ENCODE results near the gene SLC39A8.

SLC39A8 gene

GRCh38 chr4:102318105-102318504 lies 27.2 kb downstream of the SLC39A8 start:
- in situ Hi-C loops (cut with MboI; ENCODE audit: low pct_unique_long_range_greater_than_20kb, low sequenced_read_pairs, unreplicated experiment), result no loop called here

GRCh38 chr4:102317459-102317858 lies 27.8 kb downstream of the SLC39A8 start:
- no peak for DNase-seq (ENCODE audit: low spot score)
- in situ Hi-C loops (cut with MboI; ENCODE audit: low pct_unique_long_range_greater_than_20kb, low sequenced_read_pairs, unreplicated experiment), result no loop called here
- TF ChIP-seq CTCF (IDR thresholded peaks at IDR 0.05; ENCODE audit: extremely low read depth, insufficient read depth, missing control alignments), result no peak

More at GRCh38 chr4:102318105-102318504, 27.2 kb downstream of the SLC39A8 start:
- no peak for TF ChIP-seq CTCF (IDR thresholded peaks at IDR 0.05; ENCODE audit: extremely low read depth, insufficient read depth, missing control alignments)
- no peak for DNase-seq (ENCODE audit: low spot score)

GRCh38 chr4:102316585-102316984 lies 28.7 kb downstream of the SLC39A8 start:
- in situ Hi-C loops (cut with MboI; ENCODE audit: low pct_unique_long_range_greater_than_20kb, low sequenced_read_pairs, unreplicated experiment), result no loop called here
- no peak for TF ChIP-seq CTCF (IDR thresholded peaks at IDR 0.05; ENCODE audit: extremely low read depth, insufficient read depth, missing control alignments)
- no peak for DNase-seq (ENCODE audit: low spot score)

GRCh38 chr4:102315532-102315931 lies 29.8 kb downstream of the SLC39A8 start:
- TF ChIP-seq CTCF (IDR thresholded peaks at IDR 0.05; ENCODE audit: extremely low read depth, insufficient read depth, missing control alignments), result no peak
- in situ Hi-C loops (cut with MboI; ENCODE audit: low pct_unique_long_range_greater_than_20kb, low sequenced_read_pairs, unreplicated experiment), result no loop called here

GRCh38 chr4:102312417-102312816 lies 32.9 kb downstream of the SLC39A8 start:
- TF ChIP-seq CTCF (IDR thresholded peaks at IDR 0.05; ENCODE audit: extremely low read depth, insufficient read depth, missing control alignments), result no peak
- in situ Hi-C loops (cut with MboI; ENCODE audit: low pct_unique_long_range_greater_than_20kb, low sequenced_read_pairs, unreplicated experiment), result no loop called here

More at GRCh38 chr4:102315532-102315931, 29.8 kb downstream of the SLC39A8 start:
- no peak for DNase-seq (ENCODE audit: low spot score)

GRCh38 chr4:102311912-102312311 lies 33.4 kb downstream of the SLC39A8 start:
- TF ChIP-seq CTCF (IDR thresholded peaks at IDR 0.05; ENCODE audit: extremely low read depth, insufficient read depth, missing control alignments), result no peak
- DNase-seq (ENCODE audit: low spot score), result no peak
- in situ Hi-C loops (cut with MboI; ENCODE audit: low pct_unique_long_range_greater_than_20kb, low sequenced_read_pairs, unreplicated experiment), result no loop called here

More at GRCh38 chr4:102312417-102312816, 32.9 kb downstream of the SLC39A8 start:
- no peak for DNase-seq (ENCODE audit: low spot score)

GRCh38 chr4:102311407-102311806 lies 33.9 kb downstream of the SLC39A8 start:
- in situ Hi-C loops (cut with MboI; ENCODE audit: low pct_unique_long_range_greater_than_20kb, low sequenced_read_pairs, unreplicated experiment), result no loop called here
- no peak for DNase-seq (ENCODE audit: low spot score)
- no peak for TF ChIP-seq CTCF (IDR thresholded peaks at IDR 0.05; ENCODE audit: extremely low read depth, insufficient read depth, missing control alignments)
